ENCODE results near the gene GSG1L2.
"Not testable (repeated sequence)": the region's sequence is repeated elsewhere in the genome, so short reads cannot be mapped to it uniquely, and the experiment has no call there.

GSG1L2 gene

GRCh38 chr17:9784544-9784943 lies 37.3 kb downstream of the GSG1L2 start:
- DNase-seq: no peak

GRCh38 chr17:9783465-9783864 lies 38.4 kb downstream of the GSG1L2 start:
- not testable (repeated sequence) for DNase-seq

- no peak for DNase-seq
Observed at GRCh38 chr17:9783050-9783449, 38.8 kb downstream of the GSG1L2 start.

DNA sequence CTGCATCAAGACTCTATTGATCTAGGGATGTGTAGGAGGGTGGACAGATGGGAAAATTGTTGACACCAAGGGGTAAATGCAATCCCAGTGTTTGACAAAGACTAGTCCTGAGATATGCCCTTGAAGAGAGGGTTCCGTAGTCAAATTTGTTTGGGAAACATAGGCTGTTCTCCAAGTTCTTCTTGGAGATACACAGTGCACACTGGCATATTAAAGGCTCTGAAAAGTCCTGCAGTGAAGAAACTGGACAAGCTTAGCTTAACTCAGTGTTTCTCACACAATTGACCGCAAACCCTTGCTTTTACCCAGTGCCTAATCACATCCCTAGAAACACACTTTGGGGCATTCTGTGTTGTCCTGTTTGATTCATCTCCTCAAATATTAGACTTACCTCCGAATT lies 41.3 kb downstream of the GSG1L2 start:
- DNase-seq: no peak

- DNase-seq: no peak
Observed at GRCh38 chr17:9776911-9777310, 45.0 kb downstream of the GSG1L2 start.

GRCh38 chr17:9772658-9773057 lies 49.2 kb downstream of the GSG1L2 start:
- no peak for DNase-seq

DNA sequence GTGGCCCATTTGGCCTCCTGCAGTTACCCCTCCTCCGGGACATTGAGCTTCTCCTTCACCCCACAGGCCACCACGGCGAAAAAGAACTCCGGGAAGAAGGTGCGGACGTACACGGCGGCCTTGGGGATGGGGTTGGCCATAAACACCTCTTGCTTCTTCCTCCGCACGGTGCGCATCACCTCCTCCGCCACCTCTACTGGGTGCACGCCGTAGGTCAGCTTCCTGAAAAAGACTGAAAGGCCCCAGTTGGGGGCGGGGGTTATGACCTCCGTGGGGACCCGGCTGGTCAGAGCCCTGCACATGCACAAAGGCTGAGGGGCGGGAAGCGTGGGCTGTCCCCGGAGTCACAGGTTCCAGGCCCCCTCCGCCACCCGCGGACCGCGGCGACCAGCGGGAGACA lies 50.4 kb downstream of the GSG1L2 start:
- DNase-seq: no peak

- no peak for DNase-seq
Observed at GRCh38 chr17:9769036-9769695, 52.7 kb downstream of the GSG1L2 start.

GRCh38 chr17:9768381-9768934 lies 53.4 kb downstream of the GSG1L2 start:
- DNase-seq: no peak

DNA sequence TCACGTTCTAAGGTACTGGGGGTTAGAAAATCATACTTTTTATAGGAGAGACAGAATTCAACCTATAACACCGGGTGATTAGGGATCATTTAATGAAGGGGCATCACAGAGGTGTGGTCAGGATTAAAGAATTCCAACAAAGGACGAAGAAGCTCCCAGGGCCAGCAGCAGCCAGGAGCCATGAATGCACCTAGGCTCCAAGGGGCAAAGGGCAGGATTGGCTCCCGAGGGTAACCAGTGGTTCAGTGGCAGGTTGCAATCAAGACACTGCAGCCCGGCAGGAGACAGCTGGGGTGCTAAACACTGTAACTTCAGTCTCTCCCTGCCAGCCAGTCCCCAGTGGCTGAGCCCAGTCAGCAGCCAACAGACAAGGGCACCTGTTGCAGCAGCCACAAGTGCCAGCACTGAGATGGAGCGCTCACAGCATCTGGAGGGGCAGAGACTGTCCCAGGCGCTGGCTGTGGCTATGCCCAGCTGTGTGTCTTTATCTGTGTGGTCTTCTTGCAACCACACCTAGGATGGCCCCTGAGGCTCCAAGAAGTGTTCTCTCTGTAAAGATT lies 54.4 kb downstream of the GSG1L2 start:
- no peak for DNase-seq

GRCh38 chr17:9766970-9767369 lies 54.9 kb downstream of the GSG1L2 start:
- no peak for DNase-seq

DNA sequence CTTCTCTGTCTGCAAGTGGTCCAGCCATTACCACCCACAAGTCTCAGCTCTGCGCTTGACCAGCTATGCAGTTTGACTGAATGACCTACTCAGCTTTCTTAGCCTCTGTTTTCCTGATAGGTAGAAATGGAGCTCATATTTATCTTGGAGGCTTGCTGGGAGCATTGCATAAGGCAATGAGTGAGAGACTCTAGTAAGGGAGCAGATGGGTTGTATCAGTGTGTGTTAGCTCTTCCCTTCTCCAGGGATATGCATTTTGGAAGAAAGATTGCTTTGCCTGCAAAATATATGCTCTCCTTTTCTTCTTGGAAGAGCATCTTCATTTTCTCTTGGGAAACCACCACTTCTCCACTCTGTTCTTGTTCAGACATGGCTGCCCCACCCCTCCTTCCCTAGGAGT lies 56.6 kb downstream of the GSG1L2 start:
- DNase-seq: no peak

DNA sequence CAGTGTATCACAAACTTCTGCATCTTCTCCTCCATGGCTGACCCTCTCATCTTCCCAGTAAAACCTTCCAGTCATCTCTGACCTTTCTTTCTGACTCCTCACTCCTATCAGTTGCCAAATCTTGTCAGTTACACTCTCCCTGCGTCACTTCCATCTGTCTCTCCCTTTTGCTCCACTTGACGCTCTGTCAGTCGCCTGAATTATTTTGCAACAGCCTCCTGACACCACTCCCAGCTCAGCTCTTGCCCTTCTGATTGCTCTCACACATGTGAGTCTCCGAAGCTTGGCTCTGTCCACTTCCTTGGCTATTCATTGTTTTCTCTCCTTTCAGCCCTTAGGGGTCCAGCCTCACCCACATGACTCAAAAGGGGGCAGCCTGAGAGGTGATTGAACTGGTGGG lies 58.2 kb downstream of the GSG1L2 start:
- no peak for DNase-seq

DNA sequence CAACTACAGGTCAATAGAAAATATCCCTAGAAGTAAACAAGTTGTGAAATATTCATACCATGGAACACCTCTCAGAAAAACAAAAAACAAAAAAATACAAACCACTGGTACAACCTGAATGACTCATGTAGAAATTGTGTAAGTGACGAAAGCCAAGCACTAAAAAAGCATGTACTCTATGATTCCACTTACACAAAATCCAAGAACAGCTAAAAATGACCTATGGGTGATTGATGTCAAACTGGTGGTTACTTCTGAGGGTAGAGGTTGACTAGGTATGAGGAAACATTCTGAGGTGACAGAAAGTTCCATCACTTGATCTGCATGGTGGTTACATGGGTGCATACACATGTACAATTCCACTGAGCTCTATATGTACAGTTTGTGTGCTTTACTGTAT lies 61.6 kb downstream of the GSG1L2 start:
- no peak for DNase-seq

- DNase-seq: no peak
Observed at GRCh38 chr17:9755083-9755482, 66.8 kb downstream of the GSG1L2 start.

Data from activated naive CD4-positive, alpha-beta T cell (primary cell).